Gastroesophageal sphincter (tissue), 4 donors: ENCODE results near the gene ZNF566. TPM values are rescaled to one million over a fixed set of nuclear protein-coding genes. Genes with fewer than 3 reads are reported as not detected.
"Not testable (repeated sequence)": the region's sequence is repeated elsewhere in the genome, so short reads cannot be mapped to it uniquely, and the experiment has no call there.

ENCODE experiments used
- ATAC-seq: fragments of 150-250 bp; one replicate; pipeline ENCODE4 v1.9.1; 2016; ENCODE audit warnings: mild to moderate bottlenecking, moderate library complexity
- H3K27ac ChIP-seq, 4 donors: fragments of 200-600 bp; sonication (generic) in 3 of 4; 1 replicate in 3 of 4; 2 replicates in 1 of 4; pipeline ENCODE4 v1.5.1; 2016 to 2019
- H3K27me3 ChIP-seq: fragments of 200-600 bp; sonication (generic); one replicate; pipeline ENCODE4 v1.5.1; 2019
- H3K36me3 ChIP-seq, 2 donors: fragments of 200-600 bp; sonication (generic); one replicate each; pipeline ENCODE4 v1.5.1; 2019; ENCODE audit warnings: control low read depth in 1 of 2
- H3K4me1 ChIP-seq, 3 donors: fragments of 200-600 bp; sonication (generic); 1 replicate in 2 of 3; 2 replicates in 1 of 3; pipeline ENCODE4 v1.5.1; 2016 to 2019; ENCODE audit warnings: control low read depth in 2 of 3
- H3K4me3 ChIP-seq, 2 donors: fragments of 200-600 bp; sonication (generic); one replicate each; pipeline ENCODE4 v1.5.1; 2019; ENCODE audit warnings: mild to moderate bottlenecking in 1 of 2, moderate library complexity in 1 of 2
- H3K9me3 ChIP-seq, 3 donors: fragments of 200-600 bp; sonication (generic); one replicate each; pipeline ENCODE4 v1.5.1; 2017 to 2019; ENCODE audit warnings: control low read depth in 2 of 3
- EP300 ChIP-seq: sonication (generic); formaldehyde crosslinking; IDR thresholded peaks from one replicate; pipeline ENCODE4 v1.6.1; 2017; ENCODE audit warnings: antibody characterized with exemption, mild to moderate bottlenecking
- POLR2A ChIP-seq, 2 donors: fragments of 450-650 bp; IDR thresholded peaks; one replicate each; pipeline ENCODE4 v1.6.1; 2017; ENCODE audit warnings: antibody characterized with exemption in 2 of 2, mild to moderate bottlenecking in 2 of 2, moderate library complexity in 1 of 2
- POLR2AphosphoS5 ChIP-seq: sonication (generic); formaldehyde crosslinking; IDR thresholded peaks from one replicate; pipeline ENCODE4 v1.6.1; 2017; ENCODE audit warnings: antibody characterized with exemption
- WGBS, 2 donors: methylation state at CpG; one replicate each; pipeline ENCODE4 v1.1.5; 2018; ENCODE audit warnings: low coverage in 1 of 2; 5-methylcytosine and 5-hydroxymethylcytosine counted together
- total RNA-seq, 4 donors: library from RNA; depleted of rRNA; stranded (reverse); fragments of >200 nt; gene quantifications; one replicate each; pipeline ENCODE4 v1.1.0, GENCODE V29; 2016
- TF ChIP-seq, protein P1 (sequence below), 4 experiments: fragments of 200-600 bp in 2 of 4; fragments of 450-650 bp in 2 of 4; sonication (generic) in 1 of 4; IDR thresholded peaks; one replicate each; pipeline ENCODE4 v1.5.1; 2017 to 2019; ENCODE audit warnings: antibody characterized with exemption in 4 of 4, mild to moderate bottlenecking in 2 of 4, moderate library complexity in 2 of 4

Gene ZNF566
- total RNA-seq, 4 donors from 2014 or later: 12.6 to 24.2 (median 19.7) TPM

DNA sequence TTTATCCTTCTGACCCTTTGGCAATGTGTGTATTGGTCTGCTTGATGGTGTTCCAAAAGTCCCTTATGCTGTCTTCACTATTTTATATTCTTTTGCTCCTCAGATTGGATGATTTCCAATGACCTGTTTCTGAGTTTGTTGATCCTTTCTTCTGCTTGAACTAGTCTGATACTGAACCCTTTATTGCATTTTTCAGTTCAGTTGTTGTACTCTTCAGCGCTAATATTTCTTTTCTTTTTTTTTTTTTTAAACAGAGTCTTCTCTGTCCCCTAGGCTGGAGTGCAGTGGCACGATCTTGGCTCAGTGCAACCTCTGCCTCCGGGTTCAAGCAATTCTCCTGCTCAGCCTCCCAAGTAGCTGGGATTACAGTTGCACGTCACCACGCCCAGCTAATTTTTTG lies 12.6 kb upstream of the ZNF566 start:
- no peak for ATAC-seq
- H3K4me1 ChIP-seq: no peaks in the 10 kb centered on the region
- H3K9me3 ChIP-seq: peaks cover 0 to 99% (median 0%) of the 10 kb centered on the region in 3 donors
- H3K27ac ChIP-seq: no peak overlapping the region
- H3K4me3 ChIP-seq: no peak overlapping the region
- WGBS, 2 donors: 92 to 93% methylated on average over 3 to 5 of the region's 5 CpGs
- H3K36me3 ChIP-seq: no peaks in the 10 kb centered on the region
- TF ChIP-seq, protein P1, sequence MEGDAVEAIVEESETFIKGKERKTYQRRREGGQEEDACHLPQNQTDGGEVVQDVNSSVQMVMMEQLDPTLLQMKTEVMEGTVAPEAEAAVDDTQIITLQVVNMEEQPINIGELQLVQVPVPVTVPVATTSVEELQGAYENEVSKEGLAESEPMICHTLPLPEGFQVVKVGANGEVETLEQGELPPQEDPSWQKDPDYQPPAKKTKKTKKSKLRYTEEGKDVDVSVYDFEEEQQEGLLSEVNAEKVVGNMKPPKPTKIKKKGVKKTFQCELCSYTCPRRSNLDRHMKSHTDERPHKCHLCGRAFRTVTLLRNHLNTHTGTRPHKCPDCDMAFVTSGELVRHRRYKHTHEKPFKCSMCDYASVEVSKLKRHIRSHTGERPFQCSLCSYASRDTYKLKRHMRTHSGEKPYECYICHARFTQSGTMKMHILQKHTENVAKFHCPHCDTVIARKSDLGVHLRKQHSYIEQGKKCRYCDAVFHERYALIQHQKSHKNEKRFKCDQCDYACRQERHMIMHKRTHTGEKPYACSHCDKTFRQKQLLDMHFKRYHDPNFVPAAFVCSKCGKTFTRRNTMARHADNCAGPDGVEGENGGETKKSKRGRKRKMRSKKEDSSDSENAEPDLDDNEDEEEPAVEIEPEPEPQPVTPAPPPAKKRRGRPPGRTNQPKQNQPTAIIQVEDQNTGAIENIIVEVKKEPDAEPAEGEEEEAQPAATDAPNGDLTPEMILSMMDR (IDR thresholded peaks at IDR 0.05): no peak
- TF ChIP-seq EP300 (no peak), POLR2AphosphoS5 (no peak), POLR2A (IDR thresholded peaks at IDR 0.05) (no peak)
- H3K27me3 ChIP-seq: no peaks in the 10 kb centered on the region

DNA sequence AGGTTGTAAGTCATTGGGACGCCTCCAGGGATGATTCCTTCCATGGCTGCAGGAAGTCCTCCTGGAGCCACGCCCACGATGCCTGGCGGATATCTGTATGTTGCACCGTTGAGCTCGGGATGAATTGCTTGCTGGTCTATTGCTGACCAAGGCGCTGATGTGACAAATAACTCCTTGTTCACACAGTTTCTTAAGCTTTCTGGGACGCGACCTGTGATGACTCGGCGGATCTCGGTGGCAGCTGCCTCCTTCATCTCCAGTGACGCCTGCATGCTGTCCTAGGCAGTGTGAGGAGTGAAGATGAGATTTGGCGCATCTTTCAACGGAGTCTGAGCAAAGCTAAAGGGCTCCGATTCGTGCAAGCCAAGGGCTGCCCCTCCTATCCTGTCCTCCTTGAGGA lies 7.6 kb upstream of the ZNF566 start:
- H3K36me3 ChIP-seq: no peaks in the 10 kb centered on the region
- H3K27me3 ChIP-seq: no peaks in the 10 kb centered on the region
- WGBS, 2 donors: 100% methylated on average over 1 of the region's 17 CpGs; no CpG with 5 or more reads in 1 of the 2 donors
- no peak overlapping the region for H3K4me3 ChIP-seq
- TF ChIP-seq EP300: no peak
- TF ChIP-seq, protein P1 (IDR thresholded peaks at IDR 0.05): no peak
- TF ChIP-seq POLR2A (IDR thresholded peaks at IDR 0.05): no peak
- no peak for TF ChIP-seq POLR2AphosphoS5
- ATAC-seq: no peak
- peaks cover 0 to 52% (median 0%) of the 10 kb centered on the region in 3 donors for H3K9me3 ChIP-seq
- H3K4me1 ChIP-seq: no peaks in the 10 kb centered on the region
- H3K27ac ChIP-seq: no peak overlapping the region

DNA sequence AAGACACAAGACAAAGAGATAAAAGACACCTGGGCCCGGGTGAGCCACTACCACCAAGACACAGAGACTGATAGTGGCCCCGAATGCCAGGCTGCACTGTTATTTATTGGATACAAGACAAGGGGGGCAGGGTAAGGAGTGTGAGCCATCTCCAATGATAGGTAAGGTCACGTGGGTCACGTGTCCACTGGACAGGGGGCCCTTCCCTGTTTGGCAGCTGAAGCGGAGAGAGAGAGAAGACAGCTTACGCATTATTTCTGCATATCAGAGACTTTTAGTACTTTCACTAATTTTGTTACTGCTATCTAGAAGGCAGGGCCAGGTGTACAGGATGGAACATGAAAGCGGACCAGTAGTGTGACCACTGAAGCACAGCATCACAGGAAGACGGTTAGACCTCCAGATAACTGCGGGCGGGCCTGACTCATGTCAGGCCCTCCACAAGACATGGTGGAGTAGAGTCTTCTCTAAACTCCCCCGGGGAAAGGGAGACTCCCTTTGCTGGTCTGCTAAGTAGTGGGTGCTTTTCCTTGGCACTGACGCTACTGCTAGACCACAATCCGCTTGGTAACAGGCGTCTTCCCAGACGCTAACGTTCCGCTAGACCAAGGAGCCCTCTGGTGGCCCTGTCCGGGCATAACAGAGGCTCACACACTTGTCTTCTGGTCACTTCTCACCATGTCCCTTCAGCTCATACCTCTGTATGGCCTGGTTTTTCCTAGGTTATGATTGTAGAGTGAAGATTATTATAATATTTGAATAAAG lies 3.5 kb upstream of the ZNF566 start:
- TF ChIP-seq, protein P1 (IDR thresholded peaks at IDR 0.05): peak; percentile 35 to 76 (median 47)
- Histone ChIP-seq H3K9me3 (peaks cover 0 to 11% (median 0%) of the 10 kb centered on the region in 3 donors), H3K4me1 (peaks cover 0 to 16% (median 5%) of the 10 kb centered on the region in 3 donors)
- H3K36me3 ChIP-seq, H3K4me3 ChIP-seq, ATAC-seq, H3K27ac ChIP-seq, H3K27me3 ChIP-seq: not testable (repeated sequence)
- 27 to 36% methylated on average over 7 to 9 of the region's 18 CpGs for WGBS, 2 donors

- not testable (repeated sequence) for H3K4me3 ChIP-seq, H3K9me3 ChIP-seq, H3K27me3 ChIP-seq, H3K36me3 ChIP-seq, H3K27ac ChIP-seq, ATAC-seq
- no CpG with 5 or more reads among the region's 29 CpGs for WGBS, 2 donors
- peaks cover 0 to 25% (median 5%) of the 10 kb centered on the region in 3 donors for H3K4me1 ChIP-seq
Observed at GRCh38 chr19:36490846-36491245, 1.5 kb upstream of the ZNF566 start.

- WGBS, 2 donors: 0 to 7% methylated on average over 4 of the region's 15 CpGs
- no peaks in the 10 kb centered on the region for H3K27me3 ChIP-seq
- peaks cover 0 to 9% of the 10 kb centered on the region in 2 donors for H3K36me3 ChIP-seq
- peak overlapping the region; percentile 79 for H3K4me3 ChIP-seq
- no peaks in the 10 kb centered on the region for H3K9me3 ChIP-seq
- H3K27ac ChIP-seq: peak overlapping the region; percentile 89 to 96 (median 94)
- peak; percentile 91 for ATAC-seq
- TF ChIP-seq POLR2AphosphoS5 (no peak), EP300 (no peak), POLR2A (IDR thresholded peaks at IDR 0.05) (no peak)
- TF ChIP-seq, protein P1 (IDR thresholded peaks at IDR 0.05): no peak
- H3K4me1 ChIP-seq: peaks cover 0 to 25% (median 5%) of the 10 kb centered on the region in 3 donors
Observed at GRCh38 chr19:36489920-36490415, 607 bp upstream of the ZNF566 start.
